ENCODE measurements around the gene APELA. TPM values are rescaled to one million over a fixed set of nuclear protein-coding genes. Genes with fewer than 3 reads are reported as not detected.

Gene APELA, protein sequence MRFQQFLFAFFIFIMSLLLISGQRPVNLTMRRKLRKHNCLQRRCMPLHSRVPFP
- total RNA-seq (2021) = 135 and 140 TPM in 2 replicates
- long read RNA-seq, transcript APELA-202 (3 exons, 2,602 nt) = major isoform, 602 of 641 reads
- long read RNA-seq, partial matches to known transcripts = 8 of 641 reads
- long read RNA-seq, other reads (novel, unspliced or antisense) = 29 of 641 reads

DNA sequence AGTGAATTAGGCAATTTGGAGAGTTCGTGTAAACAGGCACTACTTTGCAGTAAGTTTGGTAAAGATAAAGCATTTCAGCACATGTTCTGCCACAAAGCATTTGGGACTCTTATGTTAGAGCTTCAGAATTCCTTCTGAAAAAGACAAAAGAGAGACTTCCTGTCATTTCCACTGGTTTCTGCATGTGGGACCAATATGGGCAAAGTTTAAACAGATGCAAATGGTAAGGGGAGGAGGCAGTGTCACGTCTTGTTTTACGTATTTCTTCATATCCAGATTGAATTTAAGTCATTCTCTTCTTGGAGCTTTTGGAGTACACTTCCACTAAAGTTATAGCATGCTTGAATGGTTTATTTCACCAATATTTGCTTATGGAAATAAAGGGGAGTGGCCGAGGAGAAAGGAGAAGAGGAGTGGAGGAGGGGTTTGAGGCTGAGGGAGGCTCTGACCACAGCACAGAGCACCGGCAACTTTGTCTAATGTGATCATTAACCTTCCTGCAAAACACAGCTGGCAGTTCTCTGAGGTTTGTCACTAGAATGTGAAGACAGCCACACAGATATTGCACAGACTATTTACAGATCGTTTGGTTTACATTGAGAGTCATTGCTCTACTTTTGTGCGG, at the start of gene APELA:
Gene APELA (plus strand): TSS at position 479 of the 625 bp plus-strand sequence. CDS start 154 bp downstream, outside the sequence.
- Histone ChIP-seq H3K23ac (ENCODE audit: insufficient read length, low read depth, low read length) (no peak within 1 kb of the TSS), H3K27me3 (ENCODE audit: insufficient read depth, low read length) (no peaks in the 10 kb centered on the region), H4K20me1 (ENCODE audit: control insufficient read depth, insufficient read depth, insufficient read length) (no peaks in the 10 kb centered on the region), H3K27ac (ENCODE audit: insufficient read length, low read depth, low read length) (peak within 1 kb of the TSS; percentile 12), H4K5ac (ENCODE audit: insufficient read length, low read depth, low read length) (no peak within 1 kb of the TSS), H2AFZ (ENCODE audit: low read length) (no peak within 1 kb of the TSS), H3K9me3 (ENCODE audit: control insufficient read depth, low read depth, low read length) (no peaks in the 10 kb centered on the region), H2BK120ac (ENCODE audit: low read depth, low read length, poor library complexity, severe bottlenecking) (no peak within 1 kb of the TSS), H3K79me1 (ENCODE audit: insufficient read depth, low read depth, low read length, poor library complexity, severe bottlenecking) (peaks cover 3% of the 10 kb centered on the region), H3K14ac (ENCODE audit: insufficient read depth, low read length) (no peak within 1 kb of the TSS), H2BK5ac (ENCODE audit: insufficient read length, low read length) (no peak within 1 kb of the TSS), H2BK20ac (ENCODE audit: low read depth, low read length, poor library complexity, severe bottlenecking) (no peak within 1 kb of the TSS), H3K4ac (ENCODE audit: low read depth, low read length) (no peak within 1 kb of the TSS), H3K4me1 (ENCODE audit: insufficient read depth, low read length) (peaks cover 2% of the 10 kb centered on the region; the same call in 1 of the 2 replicates), H3T11ph (ENCODE audit: low read length) (no peak within 1 kb of the TSS), H2BK12ac (ENCODE audit: insufficient read length, low read depth, low read length) (no peak within 1 kb of the TSS), H3K56ac (ENCODE audit: insufficient read length, low read depth, low read length) (no peak within 1 kb of the TSS), H4K8ac (replicated peaks; ENCODE audit: insufficient read length, low read depth, low read length) (no peak within 1 kb of the TSS), H3K4me2 (ENCODE audit: insufficient read depth, insufficient read length, low read length) (peak within 1 kb of the TSS; percentile 46), H3K9ac (ENCODE audit: extremely low read depth, insufficient read length, low read length) (peak within 1 kb of the TSS; percentile 74), H3K79me2 (ENCODE audit: insufficient read depth, low read length) (peaks cover 5% of the 10 kb centered on the region; the same call in 1 of the 2 replicates), H2AK5ac (ENCODE audit: insufficient read length, low read length) (no peak within 1 kb of the TSS), H3K18ac (ENCODE audit: insufficient read length, low read depth, low read length) (no peak within 1 kb of the TSS), H3K23me2 (ENCODE audit: insufficient read length, low read depth, low read length, poor library complexity, severe bottlenecking) (peaks cover 3% of the 10 kb centered on the region), H4K91ac (ENCODE audit: insufficient read length, low read depth, low read length) (no peak within 1 kb of the TSS), H2BK15ac (ENCODE audit: low read depth, low read length) (no peak within 1 kb of the TSS)
- H3K27ac Mint-ChIP-seq = peak within 1 kb of the TSS; percentile 93 to 99 (median 96)
- TF ChIP-seq, protein P1, sequence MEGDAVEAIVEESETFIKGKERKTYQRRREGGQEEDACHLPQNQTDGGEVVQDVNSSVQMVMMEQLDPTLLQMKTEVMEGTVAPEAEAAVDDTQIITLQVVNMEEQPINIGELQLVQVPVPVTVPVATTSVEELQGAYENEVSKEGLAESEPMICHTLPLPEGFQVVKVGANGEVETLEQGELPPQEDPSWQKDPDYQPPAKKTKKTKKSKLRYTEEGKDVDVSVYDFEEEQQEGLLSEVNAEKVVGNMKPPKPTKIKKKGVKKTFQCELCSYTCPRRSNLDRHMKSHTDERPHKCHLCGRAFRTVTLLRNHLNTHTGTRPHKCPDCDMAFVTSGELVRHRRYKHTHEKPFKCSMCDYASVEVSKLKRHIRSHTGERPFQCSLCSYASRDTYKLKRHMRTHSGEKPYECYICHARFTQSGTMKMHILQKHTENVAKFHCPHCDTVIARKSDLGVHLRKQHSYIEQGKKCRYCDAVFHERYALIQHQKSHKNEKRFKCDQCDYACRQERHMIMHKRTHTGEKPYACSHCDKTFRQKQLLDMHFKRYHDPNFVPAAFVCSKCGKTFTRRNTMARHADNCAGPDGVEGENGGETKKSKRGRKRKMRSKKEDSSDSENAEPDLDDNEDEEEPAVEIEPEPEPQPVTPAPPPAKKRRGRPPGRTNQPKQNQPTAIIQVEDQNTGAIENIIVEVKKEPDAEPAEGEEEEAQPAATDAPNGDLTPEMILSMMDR (conservative IDR thresholded peaks at IDR 0.05) = no peak
- H3K36me3 Mint-ChIP-seq (ENCODE audit: insufficient read depth in 1 of 3, low read depth in 3 of 3) = peaks cover 4 to 53% (median 40%) of the 10 kb centered on the region in 3 experiments; a peak in 5 of 7 replicates
- WGBS (ENCODE audit: extremely low coverage, insufficient read length, low lambda C conversion rate) = no CpG with 5 or more reads among the region's 7 CpGs
- H3K4me3 Mint-ChIP-seq = peak within 1 kb of the TSS; percentile 89 to 91
- DNase-seq = no peak
- H3K27me3 Mint-ChIP-seq (ENCODE audit: low read depth) = no peaks in the 10 kb centered on the region
- H3K9me3 Mint-ChIP-seq = peaks cover 0 to 7% of the 10 kb centered on the region in 2 experiments; a peak in 2 of 5 replicates
- peaks cover 55 to 64% of the 10 kb centered on the region in 2 experiments for H3K4me1 Mint-ChIP-seq

Measured in H9 (cell line).